Activated naive CD4-positive, alpha-beta T cell treated with Interleukin-2 at 50 U/mL for 16 hours (primary cell): ENCODE measurements around the gene PPP2R5D.
"Not testable (repeated sequence)": the region's sequence is repeated elsewhere in the genome, so short reads cannot be mapped to it uniquely, and the experiment has no call there.

Experiments
- DNase-seq: peaks from one replicate; pipeline ENCODE4 v3.0.0-alpha.2; 2020

PPP2R5D gene

GRCh38 chr6:42996513-42996912, 12.1 kb downstream of the PPP2R5D start:
- DNase-seq: no peak

GRCh38 chr6:42998205-42998604, 13.8 kb downstream of the PPP2R5D start:
- DNase-seq: not testable (repeated sequence)

- DNase-seq: no peak
These were observed 17.5 kb downstream of the PPP2R5D start for GRCh38 chr6:43001843-43002242.

- DNase-seq: no peak
These were observed 21.5 kb downstream of the PPP2R5D start for GRCh38 chr6:43005844-43006243.

- no peak for DNase-seq
These were observed 21.9 kb downstream of the PPP2R5D start for GRCh38 chr6:43006251-43006650.

GRCh38 chr6:43007126-43007525, 22.8 kb downstream of the PPP2R5D start:
- no peak for DNase-seq

- DNase-seq: peak; percentile 34
These were observed 24.8 kb downstream of the PPP2R5D start for GRCh38 chr6:43009124-43009523.

- no peak for DNase-seq
These were observed 26.8 kb downstream of the PPP2R5D start for GRCh38 chr6:43011207-43011606.

GRCh38 chr6:43012364-43012763, 28.0 kb downstream of the PPP2R5D start:
- DNase-seq: no peak

GRCh38 chr6:43013097-43013842, 28.9 kb downstream of the PPP2R5D start:
- DNase-seq: no peak

- DNase-seq: peak; percentile 99
These were observed 29.6 kb downstream of the PPP2R5D start, which contains the start of the genes KLHDC3 and MEA1 for GRCh38 chr6:43013843-43014433. Gene KLHDC3, plus strand, starts transcription at chr6:43014249. Its CDS starts 2,944 bp downstream, at chr6:43017193. Gene MEA1, minus strand, starts transcription at chr6:43013946. Its CDS starts 133 bp downstream, at chr6:43013813.

- DNase-seq: no peak
These were observed 30.1 kb downstream of the PPP2R5D start for GRCh38 chr6:43014434-43014909.

- DNase-seq: no peak
These were observed 32.0 kb downstream of the PPP2R5D start for GRCh38 chr6:43016176-43016942.

GRCh38 chr6:43016943-43017334, 32.6 kb downstream of the PPP2R5D start:
- DNase-seq: no peak

GRCh38 chr6:43019152-43019551, 34.8 kb downstream of the PPP2R5D start:
- DNase-seq: no peak

- DNase-seq: no peak
These were observed 35.8 kb downstream of the PPP2R5D start for GRCh38 chr6:43020052-43020705.

GRCh38 chr6:43020847-43021246, 36.5 kb downstream of the PPP2R5D start:
- DNase-seq: no peak

GRCh38 chr6:43021270-43022047, 37.1 kb downstream of the PPP2R5D start, which contains the start of gene RRP36:
Gene RRP36, plus strand, starts transcription at chr6:43021623. Its CDS starts 32 bp downstream, at chr6:43021655.
- peak; percentile 78 for DNase-seq

GRCh38 chr6:43024436-43024835, 40.1 kb downstream of the PPP2R5D start:
- DNase-seq: no peak

- no peak for DNase-seq
These were observed 42.0 kb downstream of the PPP2R5D start for GRCh38 chr6:43026365-43026764.

- DNase-seq: no peak
These were observed 44.8 kb downstream of the PPP2R5D start for GRCh38 chr6:43029120-43029519.

- DNase-seq: no peak
These were observed 48.0 kb downstream of the PPP2R5D start for GRCh38 chr6:43032326-43032725.
